HG03520 (cell line): Measurements from ENCODE around the gene CCNL2.
A peak's percentile ranks its signal among the peaks of the same experiment; 100 is the strongest.

Source experiments
- ATAC-seq: cut with Tn5 transposase; IDR thresholded peaks from one replicate; pipeline ENCODE4 v1.9.1; 2021; ENCODE audit warnings: mild to moderate bottlenecking, moderate library complexity; ENCODE audit not compliant: unreplicated experiment

The CCNL2 gene

GRCh38 chr1:1359664-1360468 is 39.3 kb downstream of the CCNL2 start:
- no peak for ATAC-seq

GRCh38 chr1:1359308-1359663 is 39.8 kb downstream of the CCNL2 start:
- ATAC-seq = no peak

GRCh38 chr1:1358433-1359271 is 40.5 kb downstream of the CCNL2 start, which contains the start of gene MXRA8:
Gene MXRA8 (minus strand): TSS chr1:1358555. CDS start chr1:1358504, 51 bp downstream.
- no peak for ATAC-seq

GRCh38 chr1:1357871-1358432 is 41.2 kb downstream of the CCNL2 start:
- no peak for ATAC-seq

GRCh38 chr1:1356796-1357401 is 42.2 kb downstream of the CCNL2 start:
- no peak for ATAC-seq

- no peak for ATAC-seq
Observed at GRCh38 chr1:1356166-1356795, 42.9 kb downstream of the CCNL2 start.

- ATAC-seq = no peak
Observed at GRCh38 chr1:1355416-1355815, 43.7 kb downstream of the CCNL2 start.

- ATAC-seq = no peak
Observed at GRCh38 chr1:1354271-1355247, 44.6 kb downstream of the CCNL2 start.

GRCh38 chr1:1353389-1354151 is 45.6 kb downstream of the CCNL2 start:
- ATAC-seq = no peak

- ATAC-seq = no peak
Observed at GRCh38 chr1:1352786-1353388, 46.2 kb downstream of the CCNL2 start.

- no peak for ATAC-seq
Observed at GRCh38 chr1:1351511-1352427, 47.4 kb downstream of the CCNL2 start.

- peak; percentile 63 for ATAC-seq
Observed at GRCh38 chr1:1349256-1350012, 49.7 kb downstream of the CCNL2 start, which contains the start of gene DVL1. Gene DVL1 (minus strand): TSS chr1:1349418. CDS start chr1:1349065, 353 bp downstream.

- peak; percentile 10 for ATAC-seq
Observed at GRCh38 chr1:1348420-1349255, 50.5 kb downstream of the CCNL2 start.

GRCh38 chr1:1347663-1348419 is 51.3 kb downstream of the CCNL2 start:
- ATAC-seq = no peak

- ATAC-seq = no peak
Observed at GRCh38 chr1:1347026-1347595, 52.0 kb downstream of the CCNL2 start.
